RWPE2 (cell line): ENCODE data around the gene CFAP97D2.
"Not testable (repeated sequence)": the region's sequence is repeated elsewhere in the genome, so short reads cannot be mapped to it uniquely, and the experiment has no call there.

ENCODE experiments used
- ATAC-seq: fragments of 200-7000 bp; cut with Tn5 transposase; 3 replicates; pipeline ENCODE4 v1.9.1; 2021; ENCODE audit warnings: low read depth
- DNase-seq: peaks from one replicate; pipeline ENCODE4 v3.0.0-alpha.2; 2020; ENCODE audit warnings: low spot score
- H3K27ac ChIP-seq: fragments of 450-650 bp; 2 replicates; pipeline ENCODE4 v1.5.1; 2017; ENCODE audit warnings: mild to moderate bottlenecking; ENCODE audit not compliant: poor library complexity, severe bottlenecking
- H3K27me3 ChIP-seq: fragments of 250-450 bp; sonication (Bioruptor Pico); 2 replicates; pipeline ENCODE4 v1.5.1; 2021; ENCODE audit warnings: mild to moderate bottlenecking, moderate library complexity; ENCODE audit not compliant: insufficient read depth, poor library complexity, severe bottlenecking
- H3K36me3 ChIP-seq: fragments of 250-450 bp; sonication (Bioruptor Pico); 2 replicates; pipeline ENCODE4 v1.5.1; 2020; ENCODE audit warnings: low read depth, mild to moderate bottlenecking, moderate library complexity
- H3K4me1 ChIP-seq: fragments of 250-450 bp; sonication (Bioruptor Pico); 2 replicates; pipeline ENCODE4 v1.5.1; 2021; ENCODE audit warnings: mild to moderate bottlenecking, moderate library complexity; ENCODE audit not compliant: insufficient read depth, poor library complexity, severe bottlenecking
- H3K4me3 ChIP-seq: fragments of 250-450 bp; sonication (Bioruptor Pico); 2 replicates; pipeline ENCODE4 v1.5.1; 2021; ENCODE audit warnings: mild to moderate bottlenecking, moderate library complexity; ENCODE audit not compliant: severe bottlenecking
- H3K9me3 ChIP-seq: fragments of 250-450 bp; sonication (Bioruptor Pico); 2 replicates; pipeline ENCODE4 v1.5.1; 2021; ENCODE audit warnings: mild to moderate bottlenecking, moderate library complexity; ENCODE audit not compliant: severe bottlenecking
- TF ChIP-seq, protein P1 (sequence below): fragments of 450-650 bp; IDR thresholded peaks from one replicate; pipeline ENCODE4 v1.5.1; 2017; ENCODE audit warnings: mild to moderate bottlenecking, moderate library complexity; ENCODE audit not compliant: poor library complexity, severe bottlenecking

The CFAP97D2 gene

DNA sequence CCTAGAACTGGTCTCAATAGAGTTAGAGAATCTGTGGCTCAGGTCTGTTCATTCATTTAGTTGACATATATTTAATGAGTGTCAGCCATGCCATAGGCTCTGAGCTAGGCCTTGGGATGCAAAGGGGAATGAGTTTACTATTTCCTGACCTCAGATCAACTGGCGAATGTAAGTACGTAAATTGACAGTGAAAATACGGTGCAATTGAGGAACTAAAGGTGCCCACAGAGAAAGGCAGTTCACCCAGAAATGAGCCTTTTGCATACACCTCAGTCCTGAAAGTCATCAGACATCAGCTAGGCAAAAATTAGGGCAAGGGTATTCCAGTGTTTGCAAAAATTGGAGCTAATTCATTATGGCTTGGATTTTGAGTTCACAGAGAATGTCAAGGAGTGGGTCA, 81.8 kb downstream of the CFAP97D2 start:
- Histone ChIP-seq H3K4me3 (no peak overlapping the region), H3K27me3 (no peaks in the 10 kb centered on the region), H3K9me3 (no peaks in the 10 kb centered on the region), H3K36me3 (peaks cover 97% of the 10 kb centered on the region), H3K4me1 (no peaks in the 10 kb centered on the region), H3K27ac (no peak overlapping the region)
- ATAC-seq = no peak
- TF ChIP-seq, protein P1, sequence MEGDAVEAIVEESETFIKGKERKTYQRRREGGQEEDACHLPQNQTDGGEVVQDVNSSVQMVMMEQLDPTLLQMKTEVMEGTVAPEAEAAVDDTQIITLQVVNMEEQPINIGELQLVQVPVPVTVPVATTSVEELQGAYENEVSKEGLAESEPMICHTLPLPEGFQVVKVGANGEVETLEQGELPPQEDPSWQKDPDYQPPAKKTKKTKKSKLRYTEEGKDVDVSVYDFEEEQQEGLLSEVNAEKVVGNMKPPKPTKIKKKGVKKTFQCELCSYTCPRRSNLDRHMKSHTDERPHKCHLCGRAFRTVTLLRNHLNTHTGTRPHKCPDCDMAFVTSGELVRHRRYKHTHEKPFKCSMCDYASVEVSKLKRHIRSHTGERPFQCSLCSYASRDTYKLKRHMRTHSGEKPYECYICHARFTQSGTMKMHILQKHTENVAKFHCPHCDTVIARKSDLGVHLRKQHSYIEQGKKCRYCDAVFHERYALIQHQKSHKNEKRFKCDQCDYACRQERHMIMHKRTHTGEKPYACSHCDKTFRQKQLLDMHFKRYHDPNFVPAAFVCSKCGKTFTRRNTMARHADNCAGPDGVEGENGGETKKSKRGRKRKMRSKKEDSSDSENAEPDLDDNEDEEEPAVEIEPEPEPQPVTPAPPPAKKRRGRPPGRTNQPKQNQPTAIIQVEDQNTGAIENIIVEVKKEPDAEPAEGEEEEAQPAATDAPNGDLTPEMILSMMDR = no peak
- DNase-seq = no peak

DNA sequence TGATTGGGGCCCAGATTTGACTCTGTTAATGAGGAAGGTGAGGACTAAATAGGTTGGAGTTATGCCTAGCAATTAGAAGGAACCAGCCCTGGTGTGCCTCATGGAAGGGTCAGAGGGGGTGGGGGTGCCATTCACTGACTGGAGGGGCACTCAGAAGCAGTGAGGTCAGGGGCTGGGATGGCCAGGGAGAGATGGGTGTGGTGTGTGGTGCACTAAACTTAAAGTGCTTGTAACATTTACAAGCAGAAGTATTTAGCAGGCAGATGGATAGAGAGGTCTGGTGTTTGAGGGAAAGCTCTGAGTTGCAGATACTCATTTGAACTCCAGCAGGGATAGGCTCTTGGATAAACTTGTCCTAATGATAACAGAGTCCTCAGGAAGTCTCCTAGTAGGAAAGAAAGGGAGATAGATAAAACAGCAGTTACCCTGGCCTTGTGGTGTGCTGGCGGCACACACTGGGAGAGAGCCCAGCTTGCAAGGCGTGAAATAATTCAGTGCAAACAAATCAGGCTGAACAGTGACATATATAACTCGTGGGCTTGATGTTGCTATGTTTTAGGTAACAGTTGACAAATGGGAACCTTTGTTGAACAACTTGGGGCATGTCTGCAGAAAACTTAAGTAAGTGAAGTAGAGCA, 82.4 kb downstream of the CFAP97D2 start:
- no peak overlapping the region for H3K4me3 ChIP-seq
- H3K27me3 ChIP-seq = no peaks in the 10 kb centered on the region
- ATAC-seq = no peak
- H3K9me3 ChIP-seq = no peaks in the 10 kb centered on the region
- DNase-seq = no peak
- no peaks in the 10 kb centered on the region for H3K4me1 ChIP-seq
- H3K27ac ChIP-seq = no peak overlapping the region
- H3K36me3 ChIP-seq = peaks cover 97% of the 10 kb centered on the region
- TF ChIP-seq, protein P1 = no peak

DNA sequence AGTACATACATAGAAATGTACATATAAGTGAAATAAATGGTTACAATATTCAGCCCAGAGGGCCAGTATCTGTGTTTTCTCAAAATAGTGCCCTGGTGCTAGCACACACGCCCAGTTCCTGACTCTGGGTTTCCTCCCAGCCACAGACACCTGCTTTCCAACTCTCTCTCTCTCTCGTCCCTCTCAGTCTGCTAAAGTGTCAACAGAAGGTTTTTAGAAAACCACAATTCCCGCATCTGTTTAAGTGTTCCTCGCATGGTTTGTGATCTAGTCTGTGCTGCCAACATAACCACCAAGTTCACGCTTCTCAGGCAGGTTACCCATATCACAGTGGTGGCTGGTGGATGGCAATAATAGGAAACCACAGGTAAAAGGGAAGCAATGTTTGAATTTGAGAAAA, 84.5 kb downstream of the CFAP97D2 start:
- no peaks in the 10 kb centered on the region for H3K9me3 ChIP-seq
- TF ChIP-seq, protein P1 = no peak
- no peak for DNase-seq
- no peak overlapping the region for H3K27ac ChIP-seq
- ATAC-seq = no peak
- H3K36me3 ChIP-seq = peaks cover 98% of the 10 kb centered on the region
- no peak overlapping the region for H3K4me3 ChIP-seq
- no peaks in the 10 kb centered on the region for H3K27me3 ChIP-seq
- H3K4me1 ChIP-seq = no peaks in the 10 kb centered on the region

GRCh38 chr13:114264313-114264712, 85.3 kb downstream of the CFAP97D2 start:
- H3K36me3 ChIP-seq = peaks cover 98% of the 10 kb centered on the region

DNA sequence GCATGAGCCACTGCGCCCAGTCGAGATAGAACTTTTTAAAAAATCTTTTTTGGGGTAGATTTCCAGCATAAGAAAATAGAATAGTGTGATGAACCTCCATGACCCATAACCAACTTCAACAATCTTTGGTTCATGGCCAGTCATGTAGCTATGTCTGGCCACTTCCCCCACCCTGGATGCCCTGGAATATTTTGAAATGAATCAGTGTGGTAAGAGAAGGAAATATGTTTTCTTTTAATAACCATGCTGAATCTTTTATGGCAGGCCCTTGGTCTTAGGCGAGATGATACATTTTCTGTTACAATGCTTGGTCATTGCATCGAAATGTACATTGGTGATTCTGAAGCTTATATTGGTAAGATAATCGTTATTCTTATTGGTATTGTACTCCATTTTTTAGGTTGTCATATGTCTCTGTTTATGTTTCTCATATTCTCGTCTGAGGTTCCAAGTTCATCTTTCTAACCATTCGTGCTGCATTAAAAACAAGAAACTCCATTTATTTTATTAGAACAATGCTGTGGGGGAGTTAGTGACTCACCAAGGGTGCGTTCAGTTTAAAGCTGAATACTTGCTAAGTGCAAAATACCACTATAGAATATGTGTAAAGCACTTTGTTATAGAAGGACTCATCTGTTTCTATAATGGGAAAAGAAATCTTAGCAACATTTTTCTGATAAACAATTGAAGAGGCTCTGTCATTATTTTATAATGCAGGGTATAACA, 86.0 kb downstream of the CFAP97D2 start:
- H3K27me3 ChIP-seq = no peaks in the 10 kb centered on the region
- H3K4me1 ChIP-seq = no peaks in the 10 kb centered on the region
- H3K9me3 ChIP-seq = no peaks in the 10 kb centered on the region
- DNase-seq = no peak
- H3K36me3 ChIP-seq = peaks cover 100% of the 10 kb centered on the region
- no peak overlapping the region for H3K4me3 ChIP-seq
- no peak for ATAC-seq
- TF ChIP-seq, protein P1 = no peak
- H3K27ac ChIP-seq = no peak overlapping the region

More at GRCh38 chr13:114264313-114264712, 85.3 kb downstream of the CFAP97D2 start:
- not testable (repeated sequence) for H3K4me1 ChIP-seq, H3K9me3 ChIP-seq, H3K27me3 ChIP-seq, ATAC-seq, H3K4me3 ChIP-seq, H3K27ac ChIP-seq, DNase-seq
